HepG2 (cell line): ENCODE measurements around the gene RHBDF2. TPM values are rescaled to one million over a fixed set of nuclear protein-coding genes. Genes with fewer than 3 reads are reported as not detected.

Experiments used
- ATAC-seq: fragments of 200-7000 bp; cut with Tn5 transposase; 3 replicates; pipeline ENCODE4 v1.9.1; 2020; ENCODE audit warnings: mild to moderate bottlenecking, moderate library complexity
- BruUV-seq: library from RNA; stranded (reverse); fragments of 400-500 nt; replicated peaks from 2 replicates; lab custom pipeline; 2021; lab: Mats Ljungman, UMichigan
- CTCF ChIA-PET: fragments of 300-600 bp; formaldehyde crosslinking; extraction: SDS; loops from one replicate; lab custom pipeline; 2021; ENCODE audit warnings: low total read pairs, inconsistent platforms, low intra/inter-chr PET ratio; lab: Yijun Ruan, JAX
- POLR2A ChIA-PET: fragments of 350-600 bp; sonication (Branson Sonifier 250); formaldehyde crosslinking; loops from one replicate; lab custom pipeline; 2020; ENCODE audit warnings: antibody characterized with exemption, inconsistent platforms; lab: Yijun Ruan, JAX
- DNase-seq: peaks from one replicate; pipeline ENCODE4 v3.0.0-alpha.2; 2015; ENCODE audit warnings: low spot score
- FAIRE-seq: peaks from 3 replicates; lab custom pipeline; 2011; peaks lifted over from hg19 to GRCh38; lab: Jason Lieb, UNC
- H2AFZ ChIP-seq: one replicate; pipeline ENCODE4 v1.6.1; 2011; ENCODE audit warnings: low read length, inconsistent platforms
- H3K27ac ChIP-seq: fragments of 300-600 bp; 3 replicates; pipeline ENCODE4 v1.8.0; 2011; ENCODE audit warnings: mixed run types, mild to moderate bottlenecking, mixed read lengths, low read length, inconsistent platforms; ENCODE audit not compliant: insufficient read depth; ENCODE audit errors: extremely low read length
- H3K27me3 ChIP-seq, 2 experiments: fragments of 200-600 bp in 1 of 2; 2 replicates in 1 of 2; 3 replicates in 1 of 2; pipeline versions ENCODE4 v1.6.0 to v1.8.0; 2011; ENCODE audit warnings: low read length in 2 of 2, mild to moderate bottlenecking in 2 of 2, moderate library complexity in 2 of 2, inconsistent platforms in 1 of 2; ENCODE audit not compliant: insufficient read depth in 2 of 2, control insufficient read depth in 1 of 2
- H3K36me3 ChIP-seq, 2 experiments: fragments of 200-600 bp in 1 of 2; replicated peaks in 1 of 2; 2 replicates in 1 of 2; 3 replicates in 1 of 2; pipeline versions ENCODE4 v1.5.1 to v1.8.0; 2011; ENCODE audit warnings: low read length in 2 of 2, inconsistent platforms in 1 of 2; ENCODE audit not compliant: insufficient read depth in 2 of 2, control insufficient read depth in 1 of 2
- H3K4me1 ChIP-seq: 2 replicates; pipeline ENCODE4 v1.5.1; 2012; ENCODE audit warnings: low read length, inconsistent platforms; ENCODE audit not compliant: insufficient read depth
- H3K4me2 ChIP-seq: 2 replicates; pipeline ENCODE4 v1.6.0; 2011; ENCODE audit warnings: low read depth, low read length, inconsistent platforms
- H3K4me3 ChIP-seq, 3 experiments: fragments of 200-600 bp in 1 of 3; sonication (generic), shearing (Covaris generic) in 1 of 3; replicated peaks in 1 of 3; 2 replicates each; pipeline ENCODE4 v1.5.1; 2011 to 2016; ENCODE audit warnings: low read length in 3 of 3, inconsistent platforms in 2 of 3, low read depth in 2 of 3, mild to moderate bottlenecking in 2 of 3, control low read depth in 1 of 3, mixed read lengths in 1 of 3; ENCODE audit not compliant: insufficient read depth in 1 of 3
- H3K79me2 ChIP-seq: one replicate; pipeline ENCODE4 v1.6.1; 2011; ENCODE audit warnings: low read length, inconsistent platforms; ENCODE audit not compliant: insufficient read depth
- H3K9ac ChIP-seq: 2 replicates; pipeline ENCODE4 v1.6.0; 2011; ENCODE audit warnings: mild to moderate bottlenecking, low read depth, low read length, inconsistent platforms; ENCODE audit not compliant: insufficient read depth
- H3K9me3 ChIP-seq: 2 replicates; pipeline ENCODE4 v1.5.1; 2012; ENCODE audit warnings: mild to moderate bottlenecking, low read length
- H4K20me1 ChIP-seq: 2 replicates; pipeline ENCODE4 v1.6.0; 2011; ENCODE audit warnings: inconsistent platforms, mild to moderate bottlenecking, low read length, moderate library complexity; ENCODE audit not compliant: insufficient read depth
- EED ChIP-seq: sonication (generic); formaldehyde crosslinking; IDR thresholded peaks from 2 replicates; pipeline ENCODE4 v1.5.0; 2020; ENCODE audit warnings: mild to moderate bottlenecking, missing genetic modification reagents
- FOXK2 ChIP-seq: fragments of 450-650 bp; IDR thresholded peaks from 2 replicates; pipeline ENCODE4 v1.6.1; 2016
- FOXM1 ChIP-seq: sonication (generic); formaldehyde crosslinking; IDR thresholded peaks from 2 replicates; pipeline ENCODE4 v1.5.0; 2020; ENCODE audit warnings: missing genetic modification reagents
- HIVEP1 ChIP-seq: sonication (generic); formaldehyde crosslinking; IDR thresholded peaks from 2 replicates; pipeline ENCODE4 v1.4.0; 2020; ENCODE audit warnings: mild to moderate bottlenecking, missing genetic modification reagents
- KDM5B ChIP-seq: sonication (generic); formaldehyde crosslinking; IDR thresholded peaks from 2 replicates; pipeline ENCODE4 v1.4.0; 2020; ENCODE audit warnings: missing genetic modification reagents, mild to moderate bottlenecking, borderline replicate concordance
- MED13 ChIP-seq: sonication (generic); formaldehyde crosslinking; IDR thresholded peaks from 2 replicates; pipeline ENCODE4 v1.5.0; 2020; ENCODE audit warnings: missing genetic modification reagents
- MTF1 ChIP-seq: sonication (generic); formaldehyde crosslinking; IDR thresholded peaks from 2 replicates; pipeline ENCODE4 v1.5.0; 2020; ENCODE audit warnings: missing genetic modification reagents
- SMAD1 ChIP-seq: sonication (generic); formaldehyde crosslinking; IDR thresholded peaks from 2 replicates; pipeline ENCODE4 v1.4.0; 2020; ENCODE audit warnings: missing genetic modification reagents, low read depth, mild to moderate bottlenecking, borderline replicate concordance
- SNAPC2 ChIP-seq: sonication (generic); formaldehyde crosslinking; IDR thresholded peaks from 2 replicates; pipeline ENCODE4 v1.8.1; 2022; ENCODE audit warnings: mild to moderate bottlenecking, missing genetic modification reagents
- ZBTB4 ChIP-seq: sonication (generic); formaldehyde crosslinking; IDR thresholded peaks from 2 replicates; pipeline ENCODE4 v1.4.0; 2020; ENCODE audit warnings: missing genetic modification reagents, mild to moderate bottlenecking, borderline replicate concordance
- ZIK1 ChIP-seq: sonication (generic); formaldehyde crosslinking; IDR thresholded peaks from 2 replicates; pipeline ENCODE4 v1.5.0; 2020; ENCODE audit warnings: mild to moderate bottlenecking, low read depth, missing genetic modification reagents, borderline replicate concordance
- ZNF75D ChIP-seq: sonication (generic); formaldehyde crosslinking; IDR thresholded peaks from 2 replicates; pipeline ENCODE4 v1.8.1; 2023; ENCODE audit warnings: missing genetic modification reagents, mild to moderate bottlenecking, borderline replicate concordance
- ZSCAN9 ChIP-seq: IDR thresholded peaks from 2 replicates; pipeline ENCODE4 v1.6.1; 2016; ENCODE audit warnings: borderline replicate concordance
- WGBS: methylation state at CpG from one replicate; pipeline ENCODE4 v1.1.6; 2017; ENCODE audit warnings: low lambda C conversion rate; 5-methylcytosine and 5-hydroxymethylcytosine counted together
- in situ Hi-C: cut with HindIII; loops from 2 replicates; pipeline ENCODE4 v1.10.0; 2017; ENCODE audit warnings: low pct_unique_long_range_greater_than_20kb; ENCODE audit not compliant: extremely low pct_ligation_motif_present
- intact Hi-C: fragments of 100-400 bp; cut with micrococcal nuclease; formaldehyde crosslinking; loops from one replicate; pipeline ENCODE4 v1.10.0; 2022; ENCODE audit not compliant: unreplicated experiment
- polyA plus RNA-seq, 8 experiments: library from polyadenylated mRNA; depleted of rRNA in 3 of 8; stranded (reverse) in 7 of 8; unstranded in 1 of 8; fragments of >200 nt; fragmentation: Illumina TruSeq in 4 of 8; extraction: Trizol in 4 of 8; gene quantifications; 2 replicates each; pipeline versions ENCODE4 v1.2.1 to v1.2.3, GENCODE V29; 2011 to 2016; ENCODE audit warnings: low read depth in 4 of 8, missing spikeins in 1 of 8, mixed read lengths in 1 of 8; ENCODE audit not compliant: insufficient read depth in 1 of 8
- total RNA-seq, 5 experiments: library from RNA; depleted of rRNA; stranded (reverse); fragments of >200 nt; fragmentation: Illumina TruSeq; extraction: Trizol; gene quantifications; 2 replicates each; pipeline ENCODE4 v1.2.3, GENCODE V29; 2016; ENCODE audit warnings: low read depth in 1 of 5
- TF ChIP-seq, protein P1 (sequence below): sonication (generic); formaldehyde crosslinking; conservative IDR thresholded peaks from 2 replicates; pipeline ENCODE4 v1.4.0; 2020; ENCODE audit warnings: missing genetic modification reagents
- TF ChIP-seq, protein P2 (sequence below): sonication (generic); formaldehyde crosslinking; IDR thresholded peaks from 2 replicates; pipeline ENCODE4 v1.9.0; 2022; ENCODE audit warnings: missing genetic modification reagents, mild to moderate bottlenecking, borderline replicate concordance

The RHBDF2 gene
- total and polyA plus RNA-seq, 2 of the 13 experiments (the other 11 are each of a cell fraction or from before 2014, with no cell fraction given): 7.8 to 24.2 TPM

DNA sequence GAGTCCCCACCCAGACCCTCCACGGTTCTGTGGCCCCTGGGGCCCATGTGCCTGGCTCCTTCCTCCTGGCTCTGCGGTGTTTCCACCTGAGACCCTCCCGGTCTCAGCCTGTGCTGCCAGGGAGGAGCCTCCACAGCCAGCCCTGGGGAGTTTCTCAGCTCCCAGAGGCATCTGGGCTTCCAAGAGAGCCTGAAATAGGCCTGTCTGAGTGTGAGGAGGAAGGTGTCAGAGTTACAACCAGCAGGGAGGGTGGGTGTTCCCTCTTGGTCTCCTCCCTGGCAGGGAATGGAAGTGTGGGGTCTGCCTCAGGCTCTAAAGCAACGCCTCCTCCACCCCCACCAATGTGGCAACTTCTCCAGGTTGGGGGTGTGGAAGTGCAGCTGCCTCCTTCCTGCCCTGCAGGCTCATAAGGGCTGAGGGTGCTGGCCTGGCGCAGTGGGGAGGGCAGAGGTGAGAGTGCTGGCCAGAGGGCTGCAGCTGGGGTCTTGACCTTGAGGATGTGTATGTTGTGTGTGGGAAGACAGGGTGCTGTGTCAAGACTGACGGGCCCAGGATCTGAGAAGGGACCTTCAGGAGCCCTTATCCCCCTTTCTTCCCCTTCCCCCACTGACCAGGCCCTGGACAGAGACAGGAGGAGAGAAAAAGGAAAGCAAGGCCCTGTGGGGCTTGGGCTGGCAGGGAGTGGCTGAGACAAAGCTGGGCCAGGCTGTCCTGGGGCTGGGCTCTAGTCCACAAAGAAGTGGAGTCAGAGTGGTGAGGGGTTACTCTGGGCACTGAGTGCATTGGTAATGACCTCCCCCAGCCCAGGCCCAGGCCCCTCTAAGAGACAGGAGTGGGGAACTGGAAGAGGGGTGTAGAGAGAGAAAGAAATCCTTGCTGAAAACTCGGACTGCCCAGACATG lies 33.9 kb upstream of the RHBDF2 start:
- intact Hi-C loops (no loop called here), in situ Hi-C loops (no loop called here)
- no TSS peak for BruUV-seq
- H3K4me1 ChIP-seq: peaks cover 57% of the 10 kb centered on the region
- no peak overlapping the region for H2AFZ ChIP-seq
- no peak overlapping the region for H3K4me2 ChIP-seq
- ATAC-seq (no peak), FAIRE-seq (no peak), DNase-seq (no peak)
- ChIA-PET CTCF (no interaction called here), POLR2A (interaction anchor here (1.2 to 5.0 kb wide), 5 partner anchors 11 to 35 kb away, joined by 3 to 44 read pairs (median 27); no protein-coding TSS in a partner anchor)
- no peaks in the 10 kb centered on the region for H4K20me1 ChIP-seq
- no peaks in the 10 kb centered on the region for H3K79me2 ChIP-seq
- H3K9ac ChIP-seq: no peak overlapping the region
- no peaks in the 10 kb centered on the region for H3K9me3 ChIP-seq
- H3K27ac ChIP-seq: no peak overlapping the region
- WGBS: 83% methylated on average over 7 of the region's 7 CpGs
- H3K36me3 ChIP-seq: no peaks in the 10 kb centered on the region
- no peak overlapping the region for H3K4me3 ChIP-seq
- H3K27me3 ChIP-seq: no peaks in the 10 kb centered on the region
- TF ChIP-seq FOXM1 (CRISPR knock-in tag): no peak
- no peak for TF ChIP-seq SMAD1 (CRISPR knock-in tag)
- no peak for TF ChIP-seq ZBTB4
- no peak for TF ChIP-seq ZSCAN9 (CRISPR knock-in tag)
- TF ChIP-seq KDM5B (CRISPR knock-in tag): peak; percentile 27; the same call in 1 of the 2 replicates
- no peak for TF ChIP-seq ZNF75D
- TF ChIP-seq, protein P1, sequence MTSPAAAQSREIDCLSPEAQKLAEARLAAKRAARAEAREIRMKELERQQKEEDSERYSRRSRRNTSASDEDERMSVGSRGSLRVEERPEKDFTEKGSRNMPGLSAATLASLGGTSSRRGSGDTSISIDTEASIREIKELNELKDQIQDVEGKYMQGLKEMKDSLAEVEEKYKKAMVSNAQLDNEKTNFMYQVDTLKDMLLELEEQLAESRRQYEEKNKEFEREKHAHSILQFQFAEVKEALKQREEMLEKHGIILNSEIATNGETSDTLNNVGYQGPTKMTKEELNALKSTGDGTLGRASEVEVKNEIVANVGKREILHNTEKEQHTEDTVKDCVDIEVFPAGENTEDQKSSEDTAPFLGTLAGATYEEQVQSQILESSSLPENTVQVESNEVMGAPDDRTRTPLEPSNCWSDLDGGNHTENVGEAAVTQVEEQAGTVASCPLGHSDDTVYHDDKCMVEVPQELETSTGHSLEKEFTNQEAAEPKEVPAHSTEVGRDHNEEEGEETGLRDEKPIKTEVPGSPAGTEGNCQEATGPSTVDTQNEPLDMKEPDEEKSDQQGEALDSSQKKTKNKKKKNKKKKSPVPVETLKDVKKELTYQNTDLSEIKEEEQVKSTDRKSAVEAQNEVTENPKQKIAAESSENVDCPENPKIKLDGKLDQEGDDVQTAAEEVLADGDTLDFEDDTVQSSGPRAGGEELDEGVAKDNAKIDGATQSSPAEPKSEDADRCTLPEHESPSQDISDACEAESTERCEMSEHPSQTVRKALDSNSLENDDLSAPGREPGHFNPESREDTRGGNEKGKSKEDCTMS (CRISPR knock-in tag): no peak
- TF ChIP-seq HIVEP1 (CRISPR knock-in tag): 0 out of 2 replicates have a peak, but pooled peaks have one; percentile 7
- TF ChIP-seq MTF1 (CRISPR knock-in tag): no peak
- no peak for TF ChIP-seq SNAPC2 (CRISPR knock-in tag)
- TF ChIP-seq MED13: no peak
- TF ChIP-seq ZIK1 (CRISPR knock-in tag): no peak
- TF ChIP-seq, protein P2, sequence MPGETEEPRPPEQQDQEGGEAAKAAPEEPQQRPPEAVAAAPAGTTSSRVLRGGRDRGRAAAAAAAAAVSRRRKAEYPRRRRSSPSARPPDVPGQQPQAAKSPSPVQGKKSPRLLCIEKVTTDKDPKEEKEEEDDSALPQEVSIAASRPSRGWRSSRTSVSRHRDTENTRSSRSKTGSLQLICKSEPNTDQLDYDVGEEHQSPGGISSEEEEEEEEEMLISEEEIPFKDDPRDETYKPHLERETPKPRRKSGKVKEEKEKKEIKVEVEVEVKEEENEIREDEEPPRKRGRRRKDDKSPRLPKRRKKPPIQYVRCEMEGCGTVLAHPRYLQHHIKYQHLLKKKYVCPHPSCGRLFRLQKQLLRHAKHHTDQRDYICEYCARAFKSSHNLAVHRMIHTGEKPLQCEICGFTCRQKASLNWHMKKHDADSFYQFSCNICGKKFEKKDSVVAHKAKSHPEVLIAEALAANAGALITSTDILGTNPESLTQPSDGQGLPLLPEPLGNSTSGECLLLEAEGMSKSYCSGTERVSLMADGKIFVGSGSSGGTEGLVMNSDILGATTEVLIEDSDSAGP: peak; percentile 28; the same call in 1 of the 2 replicates
- no peak for TF ChIP-seq EED (CRISPR knock-in tag)
- TF ChIP-seq FOXK2: no peak
